ENCODE measurements around the gene AARS2.

DNA sequence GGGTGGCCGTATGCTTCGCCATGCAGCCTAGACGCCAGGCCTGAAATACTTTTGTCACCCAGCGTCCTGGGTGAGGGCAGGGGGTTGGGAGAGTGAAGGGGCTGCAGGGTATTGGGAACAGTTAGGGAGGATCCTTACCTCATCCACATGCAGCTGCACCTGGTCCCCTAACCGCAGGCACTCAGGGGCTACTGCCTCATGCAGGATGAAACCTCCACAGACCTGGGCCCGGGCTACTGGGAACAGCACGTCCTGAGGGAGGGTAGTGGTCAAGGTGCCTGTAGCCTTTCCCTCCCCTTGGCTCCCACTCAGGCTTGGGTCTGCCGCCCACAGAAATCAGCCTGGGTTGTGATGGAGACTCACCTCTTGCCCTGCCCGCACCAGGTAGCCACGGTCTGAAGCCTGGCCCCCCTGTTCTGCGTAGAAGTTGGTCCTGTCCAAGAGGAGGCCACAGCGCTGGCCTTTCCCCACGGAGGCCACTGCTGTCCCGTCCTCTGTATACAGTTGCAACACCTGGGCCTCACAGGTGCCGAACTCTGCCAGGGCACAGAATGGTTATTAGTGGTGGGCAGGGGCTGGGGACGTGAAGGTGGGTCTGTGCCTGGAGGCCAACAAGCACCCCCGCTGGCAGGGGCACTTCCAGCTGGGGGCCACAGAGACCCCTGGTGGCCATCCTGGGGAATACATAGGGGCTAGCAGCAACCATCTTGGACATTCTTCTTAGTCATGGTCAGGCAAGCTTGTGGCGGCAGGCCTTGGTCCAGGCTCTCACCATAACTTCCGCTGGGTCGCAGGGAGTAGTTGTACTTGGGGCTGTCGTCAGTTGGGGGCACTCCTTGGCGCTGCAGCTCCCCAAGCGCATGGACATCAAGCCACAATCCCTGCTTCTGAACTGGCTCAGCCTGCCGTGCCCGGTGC is 8.6 kb downstream of the AARS2 start:
- TF ChIP-seq EP300 (IDR thresholded peaks at IDR 0.05) = no peak
- TF ChIP-seq, protein P1, sequence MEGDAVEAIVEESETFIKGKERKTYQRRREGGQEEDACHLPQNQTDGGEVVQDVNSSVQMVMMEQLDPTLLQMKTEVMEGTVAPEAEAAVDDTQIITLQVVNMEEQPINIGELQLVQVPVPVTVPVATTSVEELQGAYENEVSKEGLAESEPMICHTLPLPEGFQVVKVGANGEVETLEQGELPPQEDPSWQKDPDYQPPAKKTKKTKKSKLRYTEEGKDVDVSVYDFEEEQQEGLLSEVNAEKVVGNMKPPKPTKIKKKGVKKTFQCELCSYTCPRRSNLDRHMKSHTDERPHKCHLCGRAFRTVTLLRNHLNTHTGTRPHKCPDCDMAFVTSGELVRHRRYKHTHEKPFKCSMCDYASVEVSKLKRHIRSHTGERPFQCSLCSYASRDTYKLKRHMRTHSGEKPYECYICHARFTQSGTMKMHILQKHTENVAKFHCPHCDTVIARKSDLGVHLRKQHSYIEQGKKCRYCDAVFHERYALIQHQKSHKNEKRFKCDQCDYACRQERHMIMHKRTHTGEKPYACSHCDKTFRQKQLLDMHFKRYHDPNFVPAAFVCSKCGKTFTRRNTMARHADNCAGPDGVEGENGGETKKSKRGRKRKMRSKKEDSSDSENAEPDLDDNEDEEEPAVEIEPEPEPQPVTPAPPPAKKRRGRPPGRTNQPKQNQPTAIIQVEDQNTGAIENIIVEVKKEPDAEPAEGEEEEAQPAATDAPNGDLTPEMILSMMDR (IDR thresholded peaks at IDR 0.05) = peak; percentile 61 to 87 (median 74)
- TF ChIP-seq POLR2A (IDR thresholded peaks at IDR 0.05; ENCODE audit: low read depth) = no peak
